ENCODE data around the gene CA5B. TPM values are rescaled to one million over a fixed set of nuclear protein-coding genes. Genes with fewer than 3 reads are reported as not detected.

Gene CA5B, protein sequence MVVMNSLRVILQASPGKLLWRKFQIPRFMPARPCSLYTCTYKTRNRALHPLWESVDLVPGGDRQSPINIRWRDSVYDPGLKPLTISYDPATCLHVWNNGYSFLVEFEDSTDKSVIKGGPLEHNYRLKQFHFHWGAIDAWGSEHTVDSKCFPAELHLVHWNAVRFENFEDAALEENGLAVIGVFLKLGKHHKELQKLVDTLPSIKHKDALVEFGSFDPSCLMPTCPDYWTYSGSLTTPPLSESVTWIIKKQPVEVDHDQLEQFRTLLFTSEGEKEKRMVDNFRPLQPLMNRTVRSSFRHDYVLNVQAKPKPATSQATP
- total RNA-seq (2022; extraction: Qiagen RNA extraction) = 2.1 to 3.9 TPM (median 2.5 TPM) in 5 replicates

DNA sequence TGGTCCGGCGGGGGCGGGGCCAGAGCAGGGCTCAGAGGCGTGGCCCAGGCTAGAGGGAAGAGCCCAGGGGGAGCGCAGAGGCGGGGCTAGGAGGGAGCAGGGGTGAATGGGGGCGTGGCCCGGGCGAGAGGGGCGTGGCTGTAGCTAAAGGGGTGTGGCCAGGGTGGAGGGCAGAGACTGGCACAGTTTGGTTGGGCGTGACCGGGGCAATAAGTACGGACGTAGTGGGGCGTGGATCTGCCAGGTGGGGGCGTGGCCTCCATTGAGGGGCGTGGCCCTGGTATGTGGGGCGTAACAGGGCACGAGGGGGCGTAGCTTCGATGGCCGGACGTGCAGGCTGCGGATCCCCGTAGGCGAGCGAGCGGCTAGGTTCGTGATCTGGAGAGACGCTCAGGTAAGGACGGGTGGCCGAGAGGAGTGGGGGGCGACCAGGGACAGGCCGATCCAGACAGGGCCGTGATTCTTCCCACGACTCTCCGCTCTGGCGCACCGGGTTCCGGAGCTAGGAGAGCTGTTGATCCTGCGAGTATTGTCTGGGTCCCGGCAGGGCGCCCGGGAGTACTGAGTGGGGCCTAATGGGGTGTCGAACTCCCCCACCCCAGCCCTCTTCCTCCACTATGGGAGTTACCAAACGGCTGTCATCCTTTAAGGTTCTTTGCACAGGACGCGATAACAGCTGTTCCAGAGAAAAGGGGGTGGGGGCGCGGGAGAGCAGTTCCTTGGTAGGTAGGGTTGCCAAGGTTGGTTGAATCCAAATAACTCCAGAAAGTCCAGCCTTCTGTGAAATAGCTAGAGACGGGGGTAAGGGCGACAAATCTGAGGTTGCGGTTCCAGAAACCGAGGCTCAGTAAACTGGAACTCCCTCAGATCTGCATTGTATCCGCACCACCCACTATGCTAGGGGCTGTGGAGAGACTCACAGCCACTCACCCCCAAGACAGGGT, at the start of gene CA5B:
CA5B (plus strand) TSS at position 312 of the 944 bp plus-strand sequence. CDS start 11,754 bp downstream, outside the sequence.

GRCh38 chrX:15789979-15790768, 52.1 kb downstream of the CA5B start, which contains the start of gene ZRSR2:
Gene ZRSR2, plus strand, starts transcription at chrX:15790484. Its CDS starts 12 bp downstream, at chrX:15790496.

Other genes starting within 250 kb of the CA5B start
- 53.1 to 59.2 TPM (median 56.4 TPM) in 5 replicates for gene PIR, start 244.9 kb upstream of the CA5B start, total RNA-seq (2022; extraction: Qiagen RNA extraction)
- gene BMX, start 237.5 kb upstream of the CA5B start, total RNA-seq (2022; extraction: Qiagen RNA extraction) = not detected in 5 replicates
- gene ACE2, start 137.3 kb upstream of the CA5B start, total RNA-seq (2022; extraction: Qiagen RNA extraction) = not detected in 5 replicates
- 0.49 to 0.96 TPM (median 0.77 TPM) in 5 replicates for gene CLTRN, start 73.5 kb upstream of the CA5B start, total RNA-seq (2022; extraction: Qiagen RNA extraction)
- gene ZRSR2, start 52.2 kb downstream of the CA5B start, total RNA-seq (2022; extraction: Qiagen RNA extraction) = 9.6 to 12.5 TPM (median 10.9 TPM) in 5 replicates
- 15.7 to 20.6 TPM (median 18.8 TPM) in 5 replicates for gene AP1S2, start 116.5 kb downstream of the CA5B start, total RNA-seq (2022; extraction: Qiagen RNA extraction)